ENCODE results near the gene SETBP1.

The SETBP1 gene

GRCh38 chr18:44679914-44680272 is 795 bp upstream of the SETBP1 start:
- DNase-seq = no peak

- no peak for DNase-seq
Measured at GRCh38 chr18:44681076-44681970, 635 bp downstream of the SETBP1 start.

- DNase-seq = no peak
Measured at GRCh38 chr18:44682201-44682870, 1.6 kb downstream of the SETBP1 start.

DNA sequence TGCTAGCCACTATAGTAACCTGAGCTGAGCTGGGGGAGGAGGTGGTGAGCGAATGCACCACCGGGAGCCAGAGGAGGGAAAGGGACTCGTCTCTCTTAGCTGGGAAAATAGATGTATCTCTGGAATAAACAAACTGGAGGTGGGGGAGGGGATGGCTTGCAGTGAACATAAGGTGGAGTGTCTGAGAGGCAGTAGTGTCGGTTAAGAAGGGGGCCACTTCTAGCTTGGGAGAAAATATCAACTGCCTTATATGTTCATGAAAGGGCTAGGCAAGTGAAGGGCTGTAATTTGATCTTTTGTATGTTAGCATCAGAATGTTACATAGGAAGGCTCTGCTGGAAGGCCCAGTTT is 2.2 kb downstream of the SETBP1 start:
- DNase-seq = no peak

DNA sequence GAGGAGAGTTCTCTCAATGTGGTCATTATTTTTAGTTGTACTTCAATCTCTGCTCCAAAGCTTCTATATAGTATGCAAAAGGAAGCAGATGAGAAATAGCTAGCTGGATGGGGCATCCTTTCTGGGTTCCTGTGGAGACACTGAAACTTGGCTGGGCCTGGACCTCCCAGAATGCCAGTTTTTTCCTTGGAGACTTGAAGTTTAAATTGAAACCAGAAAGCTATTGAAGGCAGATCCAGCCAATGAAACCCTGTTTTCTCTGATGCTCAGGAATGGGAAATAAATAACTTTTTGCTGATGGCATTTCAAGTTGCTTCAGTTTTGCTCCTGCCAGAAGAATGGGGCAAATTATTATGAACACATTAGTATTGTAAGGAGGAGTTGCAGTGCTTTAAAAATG is 2.9 kb downstream of the SETBP1 start:
- DNase-seq = no peak

- DNase-seq = no peak
Measured at GRCh38 chr18:44685296-44685695, 4.6 kb downstream of the SETBP1 start.

GRCh38 chr18:44686156-44686555 is 5.5 kb downstream of the SETBP1 start:
- DNase-seq = no peak

GRCh38 chr18:44687421-44687820 is 6.7 kb downstream of the SETBP1 start:
- no peak for DNase-seq

DNA sequence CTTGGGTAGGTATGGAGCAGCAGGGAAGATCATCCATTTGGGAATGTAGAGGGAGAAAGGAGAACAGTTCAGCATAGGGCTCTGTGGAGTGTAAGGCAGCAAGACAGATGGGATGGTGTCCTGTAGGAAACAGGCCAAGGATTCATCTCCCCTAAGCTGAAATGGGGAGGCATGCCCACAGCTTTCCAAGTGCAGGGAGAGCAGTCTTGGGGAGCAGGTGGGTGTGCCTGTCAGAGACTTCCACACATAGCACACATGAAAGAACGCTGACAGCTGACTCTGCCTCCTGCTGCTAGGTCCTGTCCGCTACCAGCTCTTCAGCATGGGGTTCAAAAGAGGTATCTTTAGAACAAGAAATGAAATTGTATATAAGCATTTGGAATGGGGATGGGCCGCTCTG is 9.0 kb downstream of the SETBP1 start:
- no peak for DNase-seq

GRCh38 chr18:44691148-44691925 is 10.6 kb downstream of the SETBP1 start:
- DNase-seq = no peak

DNA sequence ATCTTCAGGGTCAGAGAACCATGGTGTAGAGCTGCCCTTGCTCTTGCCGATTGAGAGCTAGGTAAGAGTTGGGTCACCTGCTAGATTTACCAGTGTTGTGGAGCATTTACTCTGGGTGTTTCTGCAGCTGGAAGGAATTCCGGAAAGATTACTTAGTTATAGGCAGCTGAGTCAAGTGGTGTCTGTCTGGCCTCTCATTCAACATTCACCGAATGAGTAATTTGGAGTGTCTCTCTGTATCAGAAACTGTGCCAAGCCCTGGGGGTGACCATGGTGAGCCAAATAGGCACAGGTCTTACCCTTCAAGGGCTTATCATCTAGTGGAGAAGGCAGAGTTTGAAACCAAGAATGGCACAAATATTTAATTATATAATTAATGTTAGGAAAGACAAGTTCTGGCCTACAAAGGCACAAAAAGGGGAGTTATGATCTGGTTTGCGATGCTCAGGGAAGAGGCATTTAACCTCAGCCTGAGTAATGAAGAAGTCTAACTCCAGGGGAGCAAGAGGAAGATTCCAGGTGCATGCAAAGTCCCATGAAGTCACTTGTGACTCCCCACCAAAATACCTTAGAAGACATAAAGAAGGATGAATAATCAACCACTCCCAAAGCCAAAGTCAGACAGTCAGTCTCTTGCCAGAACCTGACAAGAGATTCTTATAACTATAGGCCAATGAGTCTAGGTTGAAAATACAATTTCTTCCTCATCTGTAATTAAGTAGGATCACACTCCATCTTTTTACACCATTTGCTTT is 12.5 kb downstream of the SETBP1 start:
- no peak for DNase-seq

GRCh38 chr18:44695503-44695902 is 14.8 kb downstream of the SETBP1 start:
- no peak for DNase-seq

GRCh38 chr18:44696892-44697291 is 16.2 kb downstream of the SETBP1 start:
- DNase-seq = no peak

DNA sequence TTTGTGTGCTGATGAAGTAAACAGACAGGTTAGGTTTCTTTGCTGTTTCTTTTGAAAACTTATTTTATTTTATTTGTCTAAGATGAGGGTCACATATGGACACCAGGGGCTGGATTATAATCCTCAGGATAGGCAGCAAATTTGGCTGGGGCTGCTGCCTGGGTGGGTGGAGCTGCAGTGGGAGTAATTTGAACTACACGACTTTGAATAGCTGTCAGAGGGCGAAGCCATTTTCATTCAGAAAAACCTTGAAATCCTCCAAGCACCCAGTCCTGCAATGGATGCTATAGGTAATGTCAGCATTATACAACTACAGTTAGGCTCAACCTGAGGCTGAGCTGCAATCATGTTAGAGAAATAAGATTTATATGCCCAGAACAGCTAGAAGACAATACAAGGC is 16.6 kb downstream of the SETBP1 start:
- no peak for DNase-seq

- no peak for DNase-seq
Measured at GRCh38 chr18:44698518-44698917, 17.8 kb downstream of the SETBP1 start.

- no peak for DNase-seq
Measured at GRCh38 chr18:44699572-44700261, 19.0 kb downstream of the SETBP1 start.

DNA sequence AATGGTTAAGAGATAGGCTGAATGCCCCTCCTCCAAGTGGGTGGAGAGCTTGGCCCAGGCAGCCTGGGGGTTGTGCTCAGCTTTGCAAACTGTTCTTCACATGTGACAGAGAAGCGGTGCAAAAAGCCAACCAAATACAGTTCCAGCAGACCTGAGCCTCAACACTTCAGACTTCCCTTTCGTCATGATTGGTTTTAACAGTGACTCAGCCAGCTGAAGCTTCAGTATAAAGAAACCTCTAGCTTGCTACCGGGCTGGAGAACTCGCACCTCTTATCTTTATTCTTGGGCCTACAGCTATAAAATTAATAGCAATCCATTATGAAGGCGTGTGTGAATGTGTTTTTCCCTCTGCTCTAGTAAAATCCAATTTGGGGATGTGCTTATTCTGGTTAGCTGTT is 20.0 kb downstream of the SETBP1 start:
- no peak for DNase-seq

- no peak for DNase-seq
Measured at GRCh38 chr18:44701227-44701626, 20.5 kb downstream of the SETBP1 start.

DNA sequence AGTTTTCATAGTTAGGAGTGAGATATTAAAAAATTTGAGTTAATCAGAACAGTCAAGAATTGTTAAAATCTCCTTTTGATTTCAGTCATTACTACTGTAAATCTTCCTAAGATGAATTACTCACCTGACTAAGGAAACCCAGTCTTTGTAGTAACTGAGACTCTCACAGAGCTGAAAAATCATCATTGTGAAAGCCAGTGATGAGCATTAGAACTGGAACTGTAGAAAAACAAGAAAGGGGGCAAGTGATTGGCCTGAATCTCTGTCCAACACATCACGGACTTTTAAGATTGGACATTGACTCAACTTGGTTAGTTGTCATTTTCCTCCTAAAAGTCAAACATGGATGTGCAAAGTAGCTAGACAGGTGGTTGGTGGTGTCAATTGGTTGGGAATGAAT is 21.9 kb downstream of the SETBP1 start:
- DNase-seq = no peak

DNA sequence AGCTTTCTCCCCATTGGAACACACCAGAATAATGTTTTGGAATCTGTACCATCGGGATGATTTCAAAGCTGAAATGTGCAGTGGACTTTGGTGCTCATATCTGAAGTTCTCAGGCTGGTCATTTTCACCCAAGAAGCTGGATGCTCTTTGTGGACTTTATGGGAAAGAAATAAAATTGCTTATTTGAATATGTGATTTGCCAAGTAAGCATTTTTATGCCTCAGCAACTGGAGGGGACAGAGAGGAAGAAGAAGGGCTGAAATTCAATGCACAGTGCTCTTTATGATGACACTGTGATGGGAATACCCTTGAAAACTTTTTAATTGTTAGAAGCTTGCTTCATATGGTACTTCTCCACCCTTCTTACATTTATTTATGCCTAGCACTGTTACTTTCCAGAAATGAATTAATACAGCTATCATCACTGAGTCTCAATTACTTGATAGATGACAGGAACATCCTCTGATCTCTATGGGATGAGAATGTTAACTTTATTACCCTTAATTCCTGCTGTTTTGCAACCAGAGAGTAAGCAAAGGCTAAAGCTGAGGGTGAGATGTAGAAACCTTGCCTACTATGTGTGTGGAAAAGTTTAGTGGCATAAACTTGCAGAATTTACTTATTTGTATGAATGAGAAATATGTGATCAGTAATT is 23.6 kb downstream of the SETBP1 start:
- no peak for DNase-seq

DNA sequence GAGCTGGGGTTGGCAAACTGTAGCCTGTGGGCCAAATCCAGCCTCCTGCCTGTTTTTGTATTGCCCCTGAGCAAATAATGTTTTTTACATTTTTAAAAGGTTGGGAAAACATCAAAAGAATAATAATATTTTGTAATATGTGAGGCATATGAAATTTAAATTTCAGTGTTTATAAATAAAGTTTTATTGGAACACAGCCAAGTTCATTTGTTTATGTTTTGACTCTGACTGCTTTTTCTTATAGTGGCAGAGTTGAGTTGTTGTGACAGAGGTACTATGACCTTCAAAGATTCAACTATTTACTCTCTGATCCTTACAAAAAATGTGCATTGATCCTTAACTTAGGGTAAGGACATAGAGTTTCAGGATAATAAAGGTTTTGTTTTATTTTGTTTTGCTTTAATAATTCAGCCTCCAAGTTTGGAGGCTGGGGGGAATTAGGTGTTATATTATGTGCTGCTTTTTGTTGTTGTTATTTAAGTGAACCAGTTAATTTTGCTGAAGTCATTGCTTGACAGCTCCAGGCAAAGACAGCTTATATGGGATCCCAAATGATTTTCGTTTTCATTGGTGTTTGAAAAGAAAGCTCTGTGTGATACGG is 24.5 kb downstream of the SETBP1 start:
- no peak for DNase-seq

All from activated CD4-positive, CD25-positive, alpha-beta regulatory T cell treated with anti-CD3 and anti-CD28 coated beads, Interleukin-2, amount 50 U/mL, for 72 hours (primary cell).